GM21529 (cell line): ENCODE measurements around the gene FAM50B.

Experiments
- ATAC-seq: cut with Tn5 transposase; IDR thresholded peaks from one replicate; pipeline ENCODE4 v1.9.1; 2021; ENCODE audit not compliant: unreplicated experiment

Gene FAM50B

DNA sequence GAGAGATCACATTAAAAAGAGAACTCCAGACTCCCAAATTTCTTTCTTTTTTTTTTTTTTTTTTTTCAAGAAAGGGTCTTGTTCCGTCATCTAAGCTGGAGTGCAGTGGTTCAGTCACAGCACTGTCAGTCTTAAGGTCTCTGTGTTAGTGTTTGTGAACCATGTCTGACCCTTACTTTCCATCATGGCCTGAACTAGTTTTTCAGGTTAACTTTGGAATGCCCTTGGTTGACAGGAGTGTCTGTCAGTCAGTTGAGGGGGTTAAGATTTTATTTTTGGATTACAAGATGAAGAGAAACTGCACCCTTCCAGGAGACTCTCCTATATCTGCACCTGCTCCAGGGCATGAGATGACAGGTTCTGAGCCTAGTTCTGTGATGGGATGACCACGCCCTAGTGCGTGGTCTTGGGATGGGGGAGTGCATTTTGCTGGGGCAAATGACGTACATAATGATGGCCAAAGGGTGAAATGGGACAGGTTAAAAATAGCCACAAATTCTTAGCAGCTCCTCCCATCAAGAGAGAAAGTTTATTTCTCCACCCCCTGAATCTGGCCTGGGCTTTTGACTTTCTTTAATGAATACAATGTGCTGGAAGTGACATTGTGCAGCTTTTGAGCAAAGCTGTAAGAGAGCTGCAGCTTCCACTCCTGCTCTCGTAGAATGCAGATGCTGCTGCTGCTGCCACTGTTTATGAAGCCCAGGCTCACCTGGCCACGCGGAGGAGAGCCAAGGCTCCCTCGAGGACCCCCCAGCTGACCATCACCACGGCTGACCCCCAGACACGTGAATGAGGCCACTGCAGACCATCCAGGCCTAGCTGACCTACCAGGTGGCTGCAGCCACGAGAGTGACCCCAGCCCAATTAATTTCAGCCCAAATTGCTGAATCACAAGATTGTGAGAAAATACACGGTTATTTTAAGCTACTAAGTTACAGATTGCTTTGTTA, 29.7 kb upstream of the FAM50B start:
- ATAC-seq, result no peak

DNA sequence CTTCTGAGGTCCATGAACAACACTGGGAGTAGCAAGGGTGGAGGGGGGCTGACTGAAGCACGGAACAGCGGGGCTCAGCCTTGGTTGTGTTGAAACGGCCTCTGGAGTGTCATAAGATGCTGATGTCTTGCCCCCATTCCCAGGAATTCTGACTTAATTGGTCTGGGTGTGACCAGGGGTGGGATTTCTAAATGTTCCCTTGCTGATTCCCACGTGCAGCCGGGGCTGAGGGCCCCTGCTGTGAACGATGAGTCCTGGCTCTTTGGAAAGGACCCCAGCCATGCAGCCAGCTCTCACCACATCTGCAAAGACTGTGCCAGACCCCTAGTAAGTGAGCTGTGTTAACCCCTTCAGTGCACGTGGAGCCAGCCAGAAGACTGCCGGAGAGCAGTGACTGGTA, 28.6 kb upstream of the FAM50B start:
- no peak for ATAC-seq

DNA sequence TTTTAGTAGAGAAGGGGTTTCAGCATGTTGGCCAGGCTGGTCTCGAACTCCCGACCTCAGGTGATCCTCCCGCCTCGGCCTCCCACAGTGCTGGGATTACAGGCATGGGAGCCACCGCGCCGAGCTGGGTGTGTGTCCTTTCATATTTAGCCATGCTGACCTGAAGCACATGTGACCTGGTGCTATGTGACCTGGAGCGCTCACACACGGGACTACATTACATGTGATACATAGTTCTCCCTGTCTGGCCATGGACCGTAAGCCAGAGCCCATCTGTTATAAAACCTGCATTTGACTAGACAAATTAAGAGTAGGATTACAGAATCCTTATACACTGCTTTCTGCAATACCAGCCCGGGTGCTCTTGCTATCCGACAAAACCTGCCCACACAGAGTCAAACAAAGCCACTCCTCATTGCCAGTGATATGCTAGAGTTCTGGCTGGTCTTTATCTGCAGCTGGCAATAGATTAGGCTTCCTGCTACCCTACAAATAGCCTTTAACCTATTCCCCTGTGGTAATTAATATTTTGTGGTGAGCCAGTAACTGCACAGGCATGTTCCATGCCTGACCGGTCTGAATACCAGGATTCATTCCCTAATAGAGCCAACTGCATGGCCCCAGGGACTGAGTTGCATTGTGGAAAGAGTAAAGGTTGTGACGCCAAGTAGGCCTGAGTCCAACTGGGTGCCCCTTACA, 26.3 kb upstream of the FAM50B start:
- ATAC-seq, result no peak

DNA sequence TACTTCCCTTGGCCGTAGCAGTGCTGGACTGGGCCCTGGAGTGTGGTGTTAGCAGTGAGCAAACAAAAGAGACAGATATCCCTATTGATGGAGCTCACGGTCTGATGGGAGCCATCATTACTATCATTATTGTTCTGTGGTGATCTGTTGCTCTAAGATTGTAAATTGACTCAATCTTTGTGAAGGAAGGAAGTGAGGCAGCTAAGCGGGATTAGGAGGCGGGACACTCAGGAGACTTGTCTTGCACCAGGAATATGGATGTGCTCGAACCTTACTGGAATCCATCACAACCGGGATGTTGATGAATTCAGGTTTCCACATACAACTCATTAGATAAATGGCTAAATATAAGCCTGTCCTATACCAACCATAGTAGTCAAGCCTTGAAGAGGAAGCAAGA, 25.5 kb upstream of the FAM50B start:
- ATAC-seq, result no peak

DNA sequence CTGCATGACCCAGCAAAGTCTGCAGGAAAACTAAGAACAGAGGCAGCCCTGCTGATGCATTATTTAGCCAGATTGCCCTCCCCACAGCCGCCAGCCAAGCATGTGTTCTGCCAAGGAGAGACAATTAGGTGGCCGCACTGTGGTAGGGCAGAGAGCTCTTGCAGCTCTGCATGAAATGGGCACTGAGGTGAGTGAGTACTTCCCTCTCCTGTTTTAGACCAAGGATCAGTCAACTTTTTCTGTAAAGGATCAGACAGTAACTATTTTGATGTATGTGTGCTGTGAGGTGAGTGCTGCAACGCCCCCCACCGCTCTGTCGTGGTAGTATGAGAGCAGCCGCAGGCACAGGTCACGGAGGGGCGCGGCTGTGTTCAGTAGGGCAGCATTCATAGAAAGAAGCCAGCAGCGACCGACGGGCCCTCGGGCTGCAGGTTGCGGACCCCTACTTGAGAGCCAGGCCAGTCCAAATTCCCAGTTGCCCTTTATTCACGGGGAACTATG, 23.8 kb upstream of the FAM50B start:
- ATAC-seq, result no peak

DNA sequence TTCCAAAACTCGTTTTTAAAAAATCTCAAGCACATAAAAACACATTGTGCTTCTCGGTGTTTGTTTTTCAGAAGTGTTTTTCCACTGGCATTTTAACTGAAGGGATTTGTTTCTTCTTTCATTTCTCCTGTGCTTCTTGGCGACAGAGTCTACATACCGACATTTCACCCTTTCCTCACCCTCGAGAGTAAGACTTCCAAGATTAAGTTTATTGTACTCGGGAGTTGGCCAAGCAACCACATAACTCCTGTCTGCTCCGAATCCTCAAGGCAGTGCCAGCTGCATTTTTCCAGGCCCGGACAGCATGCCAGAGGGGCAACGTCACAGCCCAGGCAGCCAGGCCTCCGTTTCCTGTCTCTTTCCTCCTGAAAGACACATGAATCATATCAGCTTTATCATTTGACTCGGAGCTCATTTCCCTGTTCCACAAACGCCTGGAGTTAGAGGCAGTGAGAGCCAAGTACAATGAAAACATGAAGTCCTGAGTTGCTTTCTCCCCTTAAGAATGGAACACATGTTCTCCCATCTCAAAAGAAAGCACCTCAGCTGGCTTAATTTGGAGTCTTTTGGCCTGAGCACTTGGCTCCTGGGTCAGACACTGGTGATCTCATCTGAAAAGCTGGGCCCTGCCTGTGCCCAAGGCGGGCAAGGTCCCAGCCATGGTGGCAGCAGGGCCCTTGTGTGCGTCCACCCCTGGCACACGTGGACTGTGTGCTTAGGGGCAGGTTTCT, 23.2 kb upstream of the FAM50B start:
- no peak for ATAC-seq

DNA sequence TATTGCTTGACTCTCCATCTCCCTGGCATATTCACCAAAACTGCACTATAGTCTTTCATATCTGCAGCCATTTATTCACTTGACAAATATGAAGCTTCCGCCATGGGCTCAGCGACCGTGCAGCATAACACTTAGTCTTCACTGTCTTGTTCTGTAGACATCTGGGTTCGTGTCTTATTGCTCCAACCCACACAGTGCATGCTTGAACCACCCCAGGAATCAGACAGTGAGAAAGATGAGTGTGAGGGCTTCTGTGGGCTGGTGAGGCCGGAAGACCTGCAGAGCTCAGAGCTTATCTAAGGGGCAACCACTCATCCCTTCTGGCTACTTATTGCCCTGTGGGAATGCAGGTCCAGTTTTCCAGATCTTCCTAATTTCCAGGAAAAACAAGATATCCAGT, 19.9 kb upstream of the FAM50B start:
- ATAC-seq, result no peak

DNA sequence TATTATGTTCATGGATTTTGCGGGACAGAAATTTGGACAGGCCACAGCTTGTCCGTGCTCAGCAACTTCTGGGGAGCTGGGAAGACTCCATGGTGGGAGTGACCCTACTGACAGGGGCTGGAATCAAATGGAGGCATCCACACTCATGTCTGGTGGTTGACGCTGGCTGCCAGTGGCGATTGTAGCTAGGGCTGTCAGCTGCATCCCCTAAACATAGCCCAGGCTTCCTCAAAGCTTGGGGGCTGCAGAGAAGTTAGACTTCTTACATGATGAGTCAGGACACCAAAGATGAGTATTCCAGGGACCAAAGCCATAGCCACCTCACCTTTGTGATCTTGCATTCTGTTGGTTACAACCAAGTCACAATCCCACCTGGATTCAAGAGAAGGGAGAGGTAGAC, 18.4 kb upstream of the FAM50B start:
- no peak for ATAC-seq

DNA sequence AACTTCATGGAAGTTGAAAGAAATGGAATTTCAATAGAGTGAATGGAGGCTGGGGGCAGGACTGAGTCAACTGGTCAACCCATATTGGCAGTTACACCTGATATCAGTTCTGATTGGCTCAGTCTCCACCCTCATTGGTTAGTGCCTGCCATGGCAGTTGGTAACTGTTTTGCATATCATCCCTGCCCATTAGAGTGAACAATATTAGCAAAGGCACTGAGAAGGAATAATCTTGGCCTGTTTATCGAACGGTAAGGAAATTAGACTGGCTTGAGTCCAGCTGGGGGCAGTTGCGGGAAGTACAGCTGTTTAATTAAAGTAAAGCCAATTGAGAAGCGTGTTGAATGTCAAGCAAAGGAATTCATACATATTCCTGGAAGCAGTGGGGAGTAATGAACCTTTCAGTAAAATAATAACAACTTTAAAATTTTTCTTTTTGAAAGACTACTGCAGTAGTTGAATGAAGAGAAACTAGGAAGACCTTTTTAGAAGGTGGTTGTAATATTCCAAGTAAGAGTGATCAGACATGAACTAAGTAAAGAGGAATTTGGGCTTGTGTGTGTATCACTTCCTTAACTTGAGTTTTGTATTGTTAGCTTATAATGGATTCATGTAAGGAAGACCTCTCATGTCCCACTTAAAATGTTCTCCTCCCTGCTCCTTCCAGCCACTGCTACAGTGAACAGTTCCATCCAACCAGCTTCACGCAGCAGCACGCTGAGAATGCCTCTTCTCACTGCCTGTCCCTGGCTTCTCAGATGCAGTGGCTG, 17.2 kb upstream of the FAM50B start:
- ATAC-seq, result no peak

DNA sequence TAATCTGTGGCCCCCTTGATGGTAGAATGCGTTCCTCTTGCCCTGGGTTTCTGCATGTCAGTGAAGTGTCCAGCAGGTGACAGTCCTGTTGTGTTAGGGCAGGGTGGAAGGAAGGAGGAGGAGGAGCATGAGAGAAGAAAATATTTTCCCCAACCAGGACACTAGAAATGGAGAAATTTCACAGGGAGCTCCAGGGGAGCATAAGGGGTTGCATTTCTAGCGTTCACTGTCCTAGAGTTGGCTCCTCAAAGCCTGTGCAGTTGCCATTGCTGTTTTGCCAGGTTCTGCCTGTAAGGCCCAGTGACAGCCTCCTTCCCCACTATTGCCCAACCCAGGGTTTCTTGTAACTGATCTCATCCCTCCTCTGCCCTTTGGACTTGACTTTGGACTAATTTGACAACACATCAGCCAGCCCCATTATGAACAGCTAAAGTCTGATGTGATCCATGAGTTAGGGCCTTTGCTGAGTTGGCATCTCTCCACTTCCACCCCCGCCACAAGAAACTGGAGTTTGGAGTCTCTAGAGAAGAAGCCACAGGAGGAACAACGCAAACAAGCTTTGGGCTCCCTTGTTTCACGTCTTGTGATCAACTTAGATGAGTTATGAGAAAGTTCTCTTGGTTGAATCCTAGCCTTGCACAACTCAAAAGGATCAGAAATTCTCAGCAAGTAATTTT, 14.0 kb upstream of the FAM50B start:
- ATAC-seq, result no peak

DNA sequence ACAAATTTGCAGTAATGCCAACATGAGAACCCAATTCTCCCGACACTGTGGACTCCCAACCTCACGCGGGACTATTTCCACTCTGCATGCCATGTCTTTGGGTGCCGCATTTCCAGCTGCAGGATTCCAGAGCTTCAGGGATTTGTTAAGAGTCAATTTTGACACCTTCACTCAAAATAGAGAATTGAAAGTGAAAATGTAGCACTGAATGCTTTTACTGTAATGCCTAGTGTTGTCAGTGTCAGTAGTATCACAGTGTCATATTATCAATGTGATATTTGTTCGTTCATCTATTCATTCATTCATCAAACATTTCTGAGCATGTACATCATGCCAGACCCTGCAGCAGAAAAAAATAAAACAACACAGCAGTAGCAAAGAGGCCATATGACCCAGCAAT, 13.4 kb upstream of the FAM50B start:
- ATAC-seq, result no peak

DNA sequence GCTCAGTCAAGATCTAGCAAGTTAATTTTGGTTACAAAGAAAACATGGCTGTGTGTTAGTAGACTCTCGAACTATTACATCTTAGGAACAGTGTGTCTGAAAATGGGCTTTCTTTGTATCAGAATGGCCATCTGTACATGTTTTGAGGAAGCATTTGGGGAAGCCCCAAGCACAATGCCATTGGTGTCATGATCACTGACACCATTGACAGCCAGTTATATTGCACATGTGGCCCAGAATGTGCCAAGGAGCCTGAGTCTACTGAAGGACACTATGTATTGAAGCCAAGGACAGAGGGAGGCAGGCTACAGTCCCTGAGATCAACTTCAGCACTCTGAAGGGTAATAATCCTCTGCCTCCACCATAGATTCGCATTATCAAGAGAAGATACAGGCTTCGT, 12.6 kb upstream of the FAM50B start:
- ATAC-seq, result no peak

DNA sequence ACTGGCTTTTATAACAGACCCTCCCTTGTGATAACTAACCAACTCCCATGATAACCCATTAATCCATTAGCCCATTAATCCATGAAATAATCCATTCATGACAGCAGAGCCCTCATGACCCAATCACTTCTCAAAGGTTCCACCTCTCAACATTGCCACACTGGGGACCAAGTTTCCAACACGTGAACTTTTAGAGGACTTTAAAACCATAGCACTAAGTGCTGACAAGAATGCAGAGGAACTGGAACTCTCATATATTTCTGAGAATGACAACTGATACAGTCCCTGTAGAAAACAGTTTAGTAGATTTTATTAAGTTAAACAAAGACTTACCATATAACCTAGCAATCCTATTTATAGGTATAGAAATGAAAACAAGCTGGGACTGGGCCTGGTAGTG, 11.4 kb upstream of the FAM50B start:
- no peak for ATAC-seq

DNA sequence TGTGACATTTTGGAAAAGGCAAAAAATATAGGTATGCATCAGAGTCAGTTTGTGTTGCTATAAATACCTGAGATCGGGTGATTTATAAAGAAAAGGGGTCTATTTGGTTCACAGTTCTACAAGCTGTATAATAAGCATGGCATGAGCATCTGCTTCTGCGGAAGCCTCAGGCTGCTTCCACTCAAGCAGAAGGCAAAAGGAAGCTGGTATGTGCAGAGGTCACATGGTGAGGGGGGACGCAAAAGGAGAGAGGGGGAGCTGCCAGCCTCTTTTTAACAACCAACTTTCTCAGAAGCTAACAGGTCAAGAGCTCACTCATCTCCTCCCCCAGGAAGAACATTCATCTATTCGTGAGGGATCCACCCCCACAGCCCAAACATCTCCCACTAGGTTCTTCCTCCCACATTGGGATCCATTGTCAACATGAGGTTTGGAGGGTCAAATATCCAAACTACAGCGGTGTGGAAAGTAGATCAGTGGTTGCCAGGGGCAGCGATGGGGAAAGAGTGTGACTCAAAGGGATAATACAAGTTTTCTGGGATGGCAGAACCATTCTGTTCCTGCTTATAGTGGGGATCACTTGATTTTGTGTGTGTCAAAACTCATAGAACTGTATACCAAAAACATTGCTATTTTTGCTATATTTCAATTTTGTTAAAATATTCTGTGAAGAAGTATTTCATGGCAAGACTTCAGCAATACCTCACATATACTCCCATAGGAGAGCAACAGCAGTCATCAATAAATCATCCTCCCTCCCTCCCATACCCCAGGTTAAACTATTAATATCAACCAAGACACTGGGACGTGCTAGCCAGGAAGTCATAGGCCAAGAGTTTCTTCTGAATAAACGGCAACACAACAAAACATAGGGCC, 9.9 kb upstream of the FAM50B start:
- ATAC-seq, result no peak

DNA sequence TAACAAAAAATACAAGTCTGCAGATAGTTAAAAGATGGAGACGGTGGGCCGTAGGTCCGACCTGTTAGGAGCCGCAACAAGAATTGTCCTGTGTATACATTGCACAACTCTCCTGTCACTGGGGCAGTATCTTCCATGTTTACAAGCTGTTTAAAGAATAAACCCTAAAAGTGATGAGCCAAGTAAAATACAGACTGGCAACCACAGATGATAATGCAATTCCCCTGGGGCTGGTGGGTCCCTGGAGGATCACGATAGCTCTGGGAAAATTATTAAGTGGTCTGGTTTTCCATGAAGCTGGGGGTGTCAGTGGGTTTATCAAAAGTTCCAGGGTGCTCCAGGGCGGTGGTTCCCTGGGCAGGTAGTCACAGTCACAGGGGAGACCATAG, 8.1 kb upstream of the FAM50B start:
- ATAC-seq, result no peak

DNA sequence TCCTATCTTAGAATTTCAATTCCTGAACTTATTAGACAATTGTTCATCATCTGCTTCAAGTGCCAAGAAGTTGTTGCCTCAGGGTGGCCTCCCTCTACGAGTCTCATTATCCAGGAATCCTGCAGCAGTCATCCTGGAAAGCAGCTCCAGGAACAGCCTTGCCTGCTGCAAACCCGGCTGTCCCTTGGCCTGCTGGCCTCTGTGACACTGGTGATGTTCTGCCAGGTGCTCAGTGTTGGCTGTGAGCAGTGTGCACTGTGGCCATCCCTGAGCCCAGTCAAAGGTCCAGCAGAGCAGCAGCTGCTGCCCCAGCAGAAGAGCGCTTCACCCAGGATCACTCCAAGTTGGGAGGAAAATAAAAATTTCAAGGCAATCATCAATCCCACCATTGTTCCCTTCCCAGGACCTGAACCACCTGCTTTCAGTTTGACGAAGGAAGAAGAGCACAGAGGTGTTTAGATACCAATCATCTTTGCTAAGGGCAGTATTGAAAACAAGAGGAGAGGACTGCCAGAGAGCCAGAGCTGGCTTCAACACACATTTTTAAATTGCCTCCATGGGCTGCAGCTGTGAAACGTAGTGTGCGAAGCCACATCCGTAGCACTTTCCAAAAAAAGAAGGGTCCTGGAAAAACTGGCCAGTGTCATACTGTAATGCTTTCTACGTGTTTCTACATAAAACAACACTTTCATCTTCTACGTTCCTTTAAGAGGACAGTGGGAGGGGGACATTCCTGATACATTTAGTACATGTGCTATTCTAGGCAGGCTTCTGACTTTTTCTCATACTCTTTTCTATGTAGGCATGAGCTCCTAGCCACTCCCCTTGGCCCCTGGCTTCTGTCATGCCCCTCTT, 7.2 kb upstream of the FAM50B start:
- no peak for ATAC-seq

DNA sequence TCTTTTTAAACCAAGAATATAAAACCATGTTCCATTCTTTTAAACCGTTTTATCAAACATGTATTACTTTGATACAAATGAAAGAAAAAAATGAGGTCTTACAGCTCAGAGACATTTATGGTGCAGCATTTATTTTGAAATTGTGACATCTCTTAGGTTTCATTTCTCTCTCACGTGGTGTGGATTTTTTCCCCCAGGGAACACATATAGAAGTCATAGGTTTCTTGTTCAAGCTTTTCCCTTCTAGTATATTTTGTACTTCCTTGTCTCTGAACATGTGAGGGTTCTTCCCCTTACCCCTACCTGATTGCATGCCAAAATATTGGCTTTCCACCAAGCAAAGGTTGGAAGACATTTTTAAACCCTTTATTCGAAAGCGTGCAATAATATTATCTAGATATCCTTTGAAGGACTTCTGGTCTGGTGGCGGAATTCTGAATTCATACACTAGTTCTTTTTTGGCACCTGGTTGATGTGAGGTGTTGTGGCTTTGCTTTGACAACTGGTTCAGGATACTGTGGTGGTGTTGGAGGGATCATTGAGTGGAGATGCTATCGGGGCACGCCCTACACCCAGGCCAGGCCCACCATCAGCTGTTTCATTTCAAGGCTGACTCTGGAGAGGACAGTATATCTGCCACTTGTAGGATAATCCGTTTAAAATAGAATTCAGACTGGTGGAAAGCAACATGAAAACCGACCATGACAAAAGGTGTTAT, 5.6 kb upstream of the FAM50B start:
- no peak for ATAC-seq

DNA sequence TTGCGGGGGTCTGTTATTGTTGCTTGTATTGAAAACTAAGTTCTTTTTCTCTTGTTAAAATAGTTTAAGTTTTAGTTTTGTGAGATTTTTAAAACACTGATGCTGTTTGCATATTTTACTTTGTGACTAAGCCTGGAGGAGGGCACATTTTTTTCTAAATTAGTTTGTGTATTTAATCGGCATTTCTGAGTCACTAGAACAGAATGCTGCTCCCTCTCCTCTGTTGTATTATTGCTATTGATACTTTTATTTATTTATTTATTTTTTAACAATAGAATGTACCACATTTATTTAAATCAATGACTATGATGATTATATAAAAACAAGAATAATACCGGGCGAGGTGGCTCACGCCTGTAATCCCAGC, 5.1 kb upstream of the FAM50B start:
- no peak for ATAC-seq
